WTC11 (cell line): ENCODE measurements around the gene ACTRT2. TPM values are rescaled to one million over a fixed set of nuclear protein-coding genes. Genes with fewer than 3 reads are reported as not detected.

Experiments
- ATAC-seq: fragments of 200-7000 bp; cut with Tn5 transposase; 2 replicates; pipeline ENCODE4 v1.10.0; 2021; ENCODE audit warnings: mild to moderate bottlenecking, moderate library complexity
- CTCF ChIA-PET: fragments of 300-600 bp; sonication (Branson Sonifier 250); formaldehyde crosslinking; loops from one replicate; lab custom pipeline; 2021; ENCODE audit warnings: antibody characterized with exemption; lab: Charles Lee
- POLR2A ChIA-PET: fragments of 350-600 bp; sonication (Branson Sonifier 250); formaldehyde crosslinking; loops from one replicate; lab custom pipeline; 2021; ENCODE audit warnings: antibody characterized with exemption; lab: Charles Lee
- DNase-seq: peaks from one replicate; pipeline ENCODE4 v3.0.0; 2021; ENCODE audit warnings: low spot score
- H3K27ac Mint-ChIP-seq: 2 replicates; pipeline ENCODE4 v1.8.0; 2021; ENCODE audit warnings: mixed read lengths
- H3K27me3 Mint-ChIP-seq: 2 replicates; pipeline ENCODE4 v1.8.0; 2021; ENCODE audit warnings: low read depth, mild to moderate bottlenecking, moderate library complexity, mixed read lengths
- H3K36me3 Mint-ChIP-seq: 2 replicates; pipeline ENCODE4 v1.8.0; 2021; ENCODE audit warnings: mixed read lengths
- H3K4me1 Mint-ChIP-seq: 2 replicates; pipeline ENCODE4 v1.8.0; 2022; ENCODE audit warnings: mixed read lengths
- H3K4me3 Mint-ChIP-seq: 2 replicates; pipeline ENCODE4 v1.8.0; 2021; ENCODE audit warnings: mild to moderate bottlenecking, moderate library complexity, mixed read lengths
- H3K9me3 Mint-ChIP-seq: 2 replicates; pipeline ENCODE4 v1.8.0; 2021; ENCODE audit warnings: mixed read lengths
- CBFB ChIP-seq: sonication (generic); formaldehyde crosslinking; IDR thresholded peaks from 2 replicates; pipeline ENCODE4 v1.8.1; 2022; ENCODE audit warnings: mild to moderate bottlenecking, low read depth, missing genetic modification reagents
- FOXP1 ChIP-seq: sonication (generic); formaldehyde crosslinking; IDR thresholded peaks from 2 replicates; pipeline ENCODE4 v1.8.0; 2022; ENCODE audit warnings: missing genetic modification reagents, mild to moderate bottlenecking, moderate library complexity, borderline replicate concordance
- GRHL2 ChIP-seq: fragments of 250-450 bp; sonication (Bioruptor Pico); IDR thresholded peaks from 2 replicates; pipeline ENCODE4 v1.8.0; 2022; ENCODE audit warnings: mild to moderate bottlenecking, moderate library complexity; ENCODE audit not compliant: insufficient replicate concordance, severe bottlenecking
- NFATC4 ChIP-seq: fragments of 250-450 bp; sonication (Bioruptor Pico); IDR thresholded peaks from 2 replicates; pipeline ENCODE4 v1.9.0; 2021; ENCODE audit warnings: mild to moderate bottlenecking
- NR3C1 ChIP-seq: sonication (generic); formaldehyde crosslinking; conservative IDR thresholded peaks from 2 replicates; pipeline ENCODE4 v1.8.1; 2023; ENCODE audit warnings: low read depth, mild to moderate bottlenecking, missing genetic modification reagents
- SMAD3 ChIP-seq: sonication (generic); formaldehyde crosslinking; IDR thresholded peaks from 2 replicates; pipeline ENCODE4 v1.8.0; 2022; ENCODE audit warnings: missing genetic modification reagents, mild to moderate bottlenecking, borderline replicate concordance
- TP53 ChIP-seq: sonication (generic); formaldehyde crosslinking; IDR thresholded peaks from 2 replicates; pipeline ENCODE4 v1.8.1; 2023; ENCODE audit warnings: mild to moderate bottlenecking, missing genetic modification reagents
- ZNF121 ChIP-seq: sonication (generic); formaldehyde crosslinking; IDR thresholded peaks from 2 replicates; pipeline ENCODE4 v1.8.0; 2023; ENCODE audit warnings: missing genetic modification reagents
- ZNF138 ChIP-seq: sonication (generic); formaldehyde crosslinking; conservative IDR thresholded peaks from 2 replicates; pipeline ENCODE4 v1.8.1; 2022; ENCODE audit warnings: mild to moderate bottlenecking, moderate library complexity, missing genetic modification reagents
- ZNF232 ChIP-seq: sonication (generic); formaldehyde crosslinking; IDR thresholded peaks from 2 replicates; pipeline ENCODE4 v1.8.0; 2022; ENCODE audit warnings: mild to moderate bottlenecking, missing genetic modification reagents
- ZNF317 ChIP-seq: sonication (generic); formaldehyde crosslinking; IDR thresholded peaks from 2 replicates; pipeline ENCODE4 v1.8.1; 2023; ENCODE audit warnings: low read depth, mild to moderate bottlenecking, moderate library complexity, missing genetic modification reagents, borderline replicate concordance
- total RNA-seq: library from RNA; stranded (reverse); gene quantifications from 3 replicates; pipeline ENCODE4 v1.2.3, GENCODE V29; 2021
- TF ChIP-seq, protein P1 (sequence below): fragments of 250-450 bp; sonication (Bioruptor Pico); IDR thresholded peaks from 2 replicates; pipeline ENCODE4 v1.9.0; 2021; ENCODE audit warnings: mild to moderate bottlenecking
- TF ChIP-seq, protein P2 (sequence below): sonication (generic); formaldehyde crosslinking; IDR thresholded peaks from 2 replicates; pipeline ENCODE4 v1.8.1; 2023; ENCODE audit warnings: mild to moderate bottlenecking, missing genetic modification reagents, moderate library complexity
- TF ChIP-seq, protein P3 (sequence below): sonication (generic); formaldehyde crosslinking; IDR thresholded peaks from 2 replicates; pipeline ENCODE4 v1.8.1; 2023; ENCODE audit warnings: mild to moderate bottlenecking, missing genetic modification reagents, moderate library complexity
- TF ChIP-seq, protein P4 (sequence below): sonication (generic); formaldehyde crosslinking; IDR thresholded peaks from 2 replicates; pipeline ENCODE4 v1.8.1; 2023; ENCODE audit warnings: mild to moderate bottlenecking, missing genetic modification reagents
- TF ChIP-seq, protein P5 (sequence below): sonication (generic); formaldehyde crosslinking; IDR thresholded peaks from 2 replicates; pipeline ENCODE4 v1.8.1; 2022; ENCODE audit warnings: low read depth, mild to moderate bottlenecking, moderate library complexity, missing genetic modification reagents, borderline replicate concordance

Gene ACTRT2
- total RNA-seq, 1 experiment from 2014 or later: not detected

DNA sequence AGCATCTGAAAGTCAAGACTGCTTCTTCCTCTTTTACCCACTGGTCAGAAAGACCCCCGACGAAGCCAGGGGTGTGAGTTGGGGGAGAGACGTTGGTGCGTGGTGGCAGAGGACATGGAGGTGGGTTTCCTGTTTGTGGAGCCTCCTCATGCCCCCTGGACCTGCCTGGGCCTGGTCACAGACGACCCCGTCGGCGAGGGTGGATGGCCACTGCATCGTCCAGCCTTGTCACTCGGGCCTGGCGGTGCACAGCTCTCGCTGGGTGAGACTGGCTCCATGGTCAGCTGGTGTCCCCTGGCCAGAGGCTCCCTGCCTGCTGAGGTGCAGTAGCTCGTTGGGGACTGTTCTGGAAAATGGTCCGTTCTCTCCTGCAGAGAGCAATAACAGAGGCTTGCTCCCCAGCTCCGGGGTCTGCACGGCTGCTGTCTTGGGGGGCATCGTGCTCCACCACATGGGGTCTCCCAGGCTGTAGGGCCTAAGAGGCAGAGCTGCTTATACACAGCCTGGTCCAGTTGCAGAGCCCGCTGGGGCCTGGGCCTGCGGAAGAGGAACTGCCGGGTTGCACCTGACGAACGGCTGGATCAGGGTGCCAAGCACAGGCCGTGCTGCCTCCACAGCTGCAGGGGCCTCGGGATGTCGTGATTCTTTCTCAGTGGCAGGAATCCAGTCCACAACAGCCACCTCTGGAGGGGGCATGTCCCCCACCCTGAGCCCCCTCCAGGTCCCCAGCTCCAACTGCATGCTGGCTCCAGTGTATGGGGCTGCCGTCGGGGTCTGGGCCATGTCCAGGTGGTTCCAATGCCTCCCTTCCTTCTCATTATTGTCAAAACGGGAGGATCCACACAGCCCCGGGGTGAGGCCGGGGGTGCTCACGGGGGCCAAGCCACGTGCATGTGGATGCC is 18.0 kb upstream of the ACTRT2 start (continued):
- TF ChIP-seq, protein P1, sequence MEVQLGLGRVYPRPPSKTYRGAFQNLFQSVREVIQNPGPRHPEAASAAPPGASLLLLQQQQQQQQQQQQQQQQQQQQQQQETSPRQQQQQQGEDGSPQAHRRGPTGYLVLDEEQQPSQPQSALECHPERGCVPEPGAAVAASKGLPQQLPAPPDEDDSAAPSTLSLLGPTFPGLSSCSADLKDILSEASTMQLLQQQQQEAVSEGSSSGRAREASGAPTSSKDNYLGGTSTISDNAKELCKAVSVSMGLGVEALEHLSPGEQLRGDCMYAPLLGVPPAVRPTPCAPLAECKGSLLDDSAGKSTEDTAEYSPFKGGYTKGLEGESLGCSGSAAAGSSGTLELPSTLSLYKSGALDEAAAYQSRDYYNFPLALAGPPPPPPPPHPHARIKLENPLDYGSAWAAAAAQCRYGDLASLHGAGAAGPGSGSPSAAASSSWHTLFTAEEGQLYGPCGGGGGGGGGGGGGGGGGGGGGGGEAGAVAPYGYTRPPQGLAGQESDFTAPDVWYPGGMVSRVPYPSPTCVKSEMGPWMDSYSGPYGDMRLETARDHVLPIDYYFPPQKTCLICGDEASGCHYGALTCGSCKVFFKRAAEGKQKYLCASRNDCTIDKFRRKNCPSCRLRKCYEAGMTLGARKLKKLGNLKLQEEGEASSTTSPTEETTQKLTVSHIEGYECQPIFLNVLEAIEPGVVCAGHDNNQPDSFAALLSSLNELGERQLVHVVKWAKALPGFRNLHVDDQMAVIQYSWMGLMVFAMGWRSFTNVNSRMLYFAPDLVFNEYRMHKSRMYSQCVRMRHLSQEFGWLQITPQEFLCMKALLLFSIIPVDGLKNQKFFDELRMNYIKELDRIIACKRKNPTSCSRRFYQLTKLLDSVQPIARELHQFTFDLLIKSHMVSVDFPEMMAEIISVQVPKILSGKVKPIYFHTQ (CRISPR knock-in tag): no peak
- TF ChIP-seq, protein P2, sequence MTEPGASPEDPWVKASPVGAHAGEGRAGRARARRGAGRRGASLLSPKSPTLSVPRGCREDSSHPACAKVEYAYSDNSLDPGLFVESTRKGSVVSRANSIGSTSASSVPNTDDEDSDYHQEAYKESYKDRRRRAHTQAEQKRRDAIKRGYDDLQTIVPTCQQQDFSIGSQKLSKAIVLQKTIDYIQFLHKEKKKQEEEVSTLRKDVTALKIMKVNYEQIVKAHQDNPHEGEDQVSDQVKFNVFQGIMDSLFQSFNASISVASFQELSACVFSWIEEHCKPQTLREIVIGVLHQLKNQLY (CRISPR knock-in tag): no peak
- TF ChIP-seq ZNF317 (CRISPR knock-in tag) (no peak), TP53 (CRISPR knock-in tag) (no peak)
- TF ChIP-seq, protein P3, sequence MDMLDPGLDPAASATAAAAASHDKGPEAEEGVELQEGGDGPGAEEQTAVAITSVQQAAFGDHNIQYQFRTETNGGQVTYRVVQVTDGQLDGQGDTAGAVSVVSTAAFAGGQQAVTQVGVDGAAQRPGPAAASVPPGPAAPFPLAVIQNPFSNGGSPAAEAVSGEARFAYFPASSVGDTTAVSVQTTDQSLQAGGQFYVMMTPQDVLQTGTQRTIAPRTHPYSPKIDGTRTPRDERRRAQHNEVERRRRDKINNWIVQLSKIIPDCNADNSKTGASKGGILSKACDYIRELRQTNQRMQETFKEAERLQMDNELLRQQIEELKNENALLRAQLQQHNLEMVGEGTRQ (CRISPR knock-in tag): no peak

DNA sequence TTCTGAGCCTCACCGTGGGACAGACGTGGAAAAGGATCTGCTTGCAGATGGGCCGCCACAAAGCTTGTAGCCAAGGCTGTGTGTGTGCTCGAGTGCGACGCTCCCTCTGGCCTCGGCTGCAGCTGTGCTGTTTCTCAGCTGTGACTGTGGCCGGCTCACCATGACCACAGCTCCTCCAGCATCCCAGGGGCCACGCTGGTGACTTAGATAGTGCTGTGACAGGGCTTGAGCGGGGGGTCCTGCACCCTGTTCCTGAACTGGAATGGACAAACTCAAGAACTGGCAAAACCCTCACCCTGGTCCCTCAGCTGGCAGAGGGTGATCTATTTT is 17.4 kb upstream of the ACTRT2 start:
- ChIA-PET CTCF (interaction anchor here (1.5 kb wide), 1 partner anchor 8 kb away, joined by 3 read pairs; no protein-coding TSS in a partner anchor), POLR2A (no interaction called here)
- H3K27ac Mint-ChIP-seq: no peak overlapping the region
- H3K4me1 Mint-ChIP-seq: no peaks in the 10 kb centered on the region
- no peak overlapping the region for H3K4me3 Mint-ChIP-seq
- no peak for DNase-seq
- peaks cover 34% of the 10 kb centered on the region for H3K36me3 Mint-ChIP-seq
- ATAC-seq: no peak
- no peak for TF ChIP-seq ZNF232 (CRISPR knock-in tag)
- TF ChIP-seq, protein P4, sequence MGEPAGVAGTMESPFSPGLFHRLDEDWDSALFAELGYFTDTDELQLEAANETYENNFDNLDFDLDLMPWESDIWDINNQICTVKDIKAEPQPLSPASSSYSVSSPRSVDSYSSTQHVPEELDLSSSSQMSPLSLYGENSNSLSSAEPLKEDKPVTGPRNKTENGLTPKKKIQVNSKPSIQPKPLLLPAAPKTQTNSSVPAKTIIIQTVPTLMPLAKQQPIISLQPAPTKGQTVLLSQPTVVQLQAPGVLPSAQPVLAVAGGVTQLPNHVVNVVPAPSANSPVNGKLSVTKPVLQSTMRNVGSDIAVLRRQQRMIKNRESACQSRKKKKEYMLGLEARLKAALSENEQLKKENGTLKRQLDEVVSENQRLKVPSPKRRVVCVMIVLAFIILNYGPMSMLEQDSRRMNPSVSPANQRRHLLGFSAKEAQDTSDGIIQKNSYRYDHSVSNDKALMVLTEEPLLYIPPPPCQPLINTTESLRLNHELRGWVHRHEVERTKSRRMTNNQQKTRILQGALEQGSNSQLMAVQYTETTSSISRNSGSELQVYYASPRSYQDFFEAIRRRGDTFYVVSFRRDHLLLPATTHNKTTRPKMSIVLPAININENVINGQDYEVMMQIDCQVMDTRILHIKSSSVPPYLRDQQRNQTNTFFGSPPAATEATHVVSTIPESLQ (CRISPR knock-in tag): no peak
- TF ChIP-seq NFATC4 (CRISPR knock-in tag): no peak
- TF ChIP-seq FOXP1 (CRISPR knock-in tag): no peak
- TF ChIP-seq, protein P1 (CRISPR knock-in tag): no peak
- TF ChIP-seq, protein P5, sequence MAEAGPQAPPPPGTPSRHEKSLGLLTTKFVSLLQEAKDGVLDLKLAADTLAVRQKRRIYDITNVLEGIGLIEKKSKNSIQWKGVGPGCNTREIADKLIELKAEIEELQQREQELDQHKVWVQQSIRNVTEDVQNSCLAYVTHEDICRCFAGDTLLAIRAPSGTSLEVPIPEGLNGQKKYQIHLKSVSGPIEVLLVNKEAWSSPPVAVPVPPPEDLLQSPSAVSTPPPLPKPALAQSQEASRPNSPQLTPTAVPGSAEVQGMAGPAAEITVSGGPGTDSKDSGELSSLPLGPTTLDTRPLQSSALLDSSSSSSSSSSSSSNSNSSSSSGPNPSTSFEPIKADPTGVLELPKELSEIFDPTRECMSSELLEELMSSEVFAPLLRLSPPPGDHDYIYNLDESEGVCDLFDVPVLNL (CRISPR knock-in tag): no peak
- TF ChIP-seq ZNF121 (CRISPR knock-in tag): no peak
- TF ChIP-seq GRHL2 (CRISPR knock-in tag): no peak
- no peak for TF ChIP-seq CBFB
- TF ChIP-seq NR3C1 (CRISPR knock-in tag): no peak
- no peak for TF ChIP-seq ZNF138 (CRISPR knock-in tag)
- TF ChIP-seq SMAD3 (CRISPR knock-in tag): no peak
- peaks cover 15% of the 10 kb centered on the region for H3K27me3 Mint-ChIP-seq
- H3K9me3 Mint-ChIP-seq: peaks cover 37% of the 10 kb centered on the region
